HG02678 (cell line): Measurements from ENCODE around the gene VAV1.

Source experiments
- ATAC-seq: cut with Tn5 transposase; IDR thresholded peaks from one replicate; pipeline ENCODE4 v1.9.1; 2021; ENCODE audit warnings: mild to moderate bottlenecking, moderate library complexity; ENCODE audit not compliant: unreplicated experiment

The VAV1 gene

GRCh38 chr19:6886277-6886897 lies 113.9 kb downstream of the VAV1 start:
- ATAC-seq: no peak

GRCh38 chr19:6887316-6887715 lies 114.8 kb downstream of the VAV1 start, which contains the start of gene ADGRE1:
Gene ADGRE1 (plus strand): TSS chr19:6887579. CDS start chr19:6887609, 30 bp downstream.
- no peak for ATAC-seq

GRCh38 chr19:6888967-6889366 lies 116.5 kb downstream of the VAV1 start:
- ATAC-seq: no peak

- ATAC-seq: no peak
Measured at GRCh38 chr19:6890401-6890913, 117.9 kb downstream of the VAV1 start.

- no peak for ATAC-seq
Measured at GRCh38 chr19:6890938-6891337, 118.4 kb downstream of the VAV1 start.

- ATAC-seq: no peak
Measured at GRCh38 chr19:6891761-6892385, 119.4 kb downstream of the VAV1 start.

GRCh38 chr19:6894313-6894712 lies 121.8 kb downstream of the VAV1 start:
- ATAC-seq: no peak

- no peak for ATAC-seq
Measured at GRCh38 chr19:6903446-6903845, 130.9 kb downstream of the VAV1 start.

GRCh38 chr19:6906559-6907060 lies 134.1 kb downstream of the VAV1 start:
- no peak for ATAC-seq
